SK-N-MC (cell line): ENCODE measurements around the gene PNPO.

Source experiments
- EZH2 ChIP-seq: fragments of 200-600 bp; sonication (generic); IDR thresholded peaks from one replicate; pipeline ENCODE4 v1.6.1; 2017; ENCODE audit warnings: antibody characterized with exemption
- POLR2AphosphoS5 ChIP-seq: IDR thresholded peaks from 2 replicates; pipeline ENCODE4 v1.6.1; 2012; ENCODE audit warnings: mild to moderate bottlenecking, low read depth, low read length, borderline replicate concordance

DNA sequence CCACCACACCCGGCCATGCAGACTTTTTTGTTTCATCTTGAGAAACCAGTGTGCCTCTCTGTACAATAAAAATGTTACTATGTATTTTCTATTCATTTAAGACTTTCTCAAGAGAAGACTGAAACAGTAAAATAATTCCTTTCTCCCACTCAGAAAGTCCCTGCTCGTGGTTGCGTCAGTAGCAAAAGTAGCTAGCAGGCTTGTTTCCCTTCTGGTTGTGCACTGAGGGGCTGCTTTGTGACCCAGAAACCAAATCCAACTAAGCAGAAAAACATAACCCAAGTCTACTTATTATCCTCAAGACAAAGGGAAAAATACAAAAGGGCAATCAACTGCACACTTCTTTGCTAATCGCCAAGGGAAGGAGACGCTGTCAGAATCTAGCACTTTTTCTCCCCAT lies 3.4 kb upstream of the PNPO start:
- no peak for TF ChIP-seq EZH2
- no peak for TF ChIP-seq POLR2AphosphoS5
